NCI-H1694 (cell line): Measurements from ENCODE around the gene MS4A14.
"Not testable (repeated sequence)": the region's sequence is repeated elsewhere in the genome, so short reads cannot be mapped to it uniquely, and the experiment has no call there.

ENCODE experiments used
- DNase-seq: peaks from one replicate; lab custom pipeline; 2025; lab: John Stamatoyannopoulos, UW

The MS4A14 gene

GRCh38 chr11:60389279-60389910 is 6.9 kb upstream of the MS4A14 start:
- DNase-seq: no peak

DNA sequence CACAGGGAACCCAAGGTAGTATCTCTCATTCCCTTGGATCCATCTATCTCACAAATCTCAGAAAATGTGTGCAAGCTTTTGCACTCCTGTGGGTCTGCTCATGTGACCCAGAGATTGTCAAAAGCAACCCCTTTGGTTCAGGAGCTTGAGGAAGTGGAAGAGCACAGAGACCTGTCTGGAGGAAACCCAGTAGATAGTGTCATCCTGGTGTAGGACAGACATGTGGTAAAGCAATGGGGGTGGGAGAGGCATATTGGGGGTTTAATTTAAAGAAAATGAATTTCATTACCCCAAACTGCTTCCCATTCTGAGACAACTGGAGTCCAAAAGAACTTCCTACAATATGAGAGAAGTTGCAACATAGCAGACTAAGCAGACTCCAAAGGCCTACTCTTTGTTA is 5.8 kb upstream of the MS4A14 start:
- DNase-seq: no peak

- DNase-seq: no peak
Observed at GRCh38 chr11:60392361-60392760, 3.9 kb upstream of the MS4A14 start.

DNA sequence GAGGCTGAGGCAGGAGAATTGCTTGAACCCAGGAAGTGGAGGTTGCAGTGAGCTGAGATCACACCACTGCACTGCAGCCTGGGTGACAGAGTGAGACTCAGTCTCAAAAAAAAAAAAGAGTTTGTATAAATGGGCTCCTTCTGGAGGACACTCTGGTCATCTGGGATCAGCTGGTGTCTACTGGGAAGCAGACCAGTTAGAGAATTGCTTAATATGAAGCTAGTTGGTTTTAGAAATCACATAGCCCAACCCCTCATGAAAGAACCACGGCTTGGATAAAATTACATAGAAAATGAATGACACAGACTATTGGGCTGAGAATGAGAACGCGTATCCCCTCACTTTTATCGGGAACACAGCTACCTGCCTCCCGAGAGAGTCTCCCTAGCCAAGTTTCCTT is 3.2 kb upstream of the MS4A14 start:
- no peak for DNase-seq

DNA sequence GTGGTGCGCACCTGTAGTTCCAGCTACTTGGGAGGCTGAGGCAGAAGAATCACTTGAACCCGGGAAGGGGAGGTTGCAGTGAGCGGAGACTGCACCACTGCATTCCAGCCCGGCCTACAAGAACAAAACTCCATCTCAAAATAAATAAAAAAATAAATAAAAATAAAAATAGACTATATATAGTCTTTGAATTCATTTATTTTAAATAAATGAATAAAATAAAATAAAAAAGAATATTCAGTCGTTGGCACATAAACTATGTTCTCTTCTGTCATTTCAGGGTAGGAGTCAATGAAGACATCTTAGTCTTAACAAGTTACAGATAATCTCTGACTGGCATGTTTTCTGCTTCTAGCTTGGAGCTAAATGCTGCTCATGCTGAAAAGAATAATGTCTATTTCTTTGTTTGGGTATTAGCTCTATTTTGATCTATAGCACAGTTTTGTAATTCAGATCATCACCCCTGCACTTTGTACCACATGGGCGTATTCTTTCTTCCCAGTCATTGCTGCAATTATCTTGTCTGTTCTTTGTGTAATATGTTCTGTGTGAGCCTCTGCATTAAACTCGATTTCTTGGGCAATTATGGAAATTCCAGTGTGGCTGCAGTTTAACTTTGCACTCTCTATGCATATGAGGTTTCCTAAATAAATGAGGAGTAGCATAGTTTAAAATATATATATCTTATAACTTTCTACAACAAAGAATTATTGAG is 1.4 kb upstream of the MS4A14 start:
- no peak for DNase-seq

DNA sequence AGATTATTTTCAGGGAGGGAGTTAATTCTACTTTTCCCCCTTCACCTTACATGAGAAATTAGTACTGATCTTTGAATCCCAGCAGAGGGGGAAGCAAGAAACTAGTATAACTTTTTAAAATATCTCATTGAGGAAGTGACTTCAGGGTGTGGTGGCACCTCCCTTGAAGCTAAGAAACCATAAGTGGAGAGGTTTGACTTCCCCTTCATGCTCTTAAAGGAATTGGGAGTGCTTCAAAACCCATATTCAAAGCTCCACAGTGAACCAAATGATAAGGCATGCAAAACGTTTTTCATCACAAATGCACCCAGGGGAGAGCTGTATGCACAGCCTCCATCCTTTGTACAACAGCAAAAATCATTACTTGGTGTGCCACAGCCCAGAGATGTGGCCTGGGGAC is 540 bp downstream of the MS4A14 start:
- DNase-seq: no peak

GRCh38 chr11:60420015-60420414 is 23.8 kb downstream of the MS4A14 start:
- DNase-seq: no peak

GRCh38 chr11:60422609-60423008 is 26.4 kb downstream of the MS4A14 start:
- no peak for DNase-seq

DNA sequence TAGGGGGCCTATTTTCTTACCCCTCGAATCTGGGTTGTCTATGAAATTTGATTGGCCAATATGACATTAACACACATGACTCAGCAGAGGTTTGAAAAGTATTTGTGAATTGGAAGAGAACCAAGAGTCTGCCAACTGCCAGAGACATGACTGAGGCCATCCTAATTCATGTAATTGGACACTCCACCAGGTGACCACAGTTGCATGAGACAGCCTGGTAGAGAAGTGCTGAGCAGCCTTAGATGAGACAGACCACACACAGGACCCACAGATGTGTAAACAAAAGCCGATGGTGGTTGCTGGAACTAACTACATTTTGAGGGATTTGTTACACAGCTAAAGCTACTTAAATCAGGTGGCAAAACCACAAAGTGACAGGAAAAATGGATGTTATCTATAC is 32.3 kb downstream of the MS4A14 start:
- DNase-seq: no peak

DNA sequence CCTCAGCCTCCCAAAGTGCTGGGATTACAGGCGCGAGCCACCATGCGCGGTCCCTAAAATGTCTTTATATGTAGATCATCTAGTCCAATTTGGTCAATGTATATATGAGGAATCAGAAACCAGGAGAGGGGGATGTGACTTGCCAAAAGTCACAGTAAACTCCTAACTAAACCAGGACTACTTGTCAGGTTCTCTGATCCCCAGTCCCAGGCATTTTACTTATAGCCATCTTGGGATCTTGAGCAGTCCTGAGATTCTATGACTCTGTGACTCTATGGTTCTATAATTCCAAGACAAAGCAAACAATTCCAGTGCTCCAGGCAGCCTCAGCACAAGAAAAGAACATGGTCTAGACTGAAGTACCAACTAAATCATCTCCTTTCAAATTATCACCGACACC is 33.0 kb downstream of the MS4A14 start, which contains the start of gene MS4A5:
Gene MS4A5 (plus strand): TSS at position 301 of the 400 bp plus-strand sequence. CDS start 103 bp downstream, outside the sequence.
- no peak for DNase-seq

DNA sequence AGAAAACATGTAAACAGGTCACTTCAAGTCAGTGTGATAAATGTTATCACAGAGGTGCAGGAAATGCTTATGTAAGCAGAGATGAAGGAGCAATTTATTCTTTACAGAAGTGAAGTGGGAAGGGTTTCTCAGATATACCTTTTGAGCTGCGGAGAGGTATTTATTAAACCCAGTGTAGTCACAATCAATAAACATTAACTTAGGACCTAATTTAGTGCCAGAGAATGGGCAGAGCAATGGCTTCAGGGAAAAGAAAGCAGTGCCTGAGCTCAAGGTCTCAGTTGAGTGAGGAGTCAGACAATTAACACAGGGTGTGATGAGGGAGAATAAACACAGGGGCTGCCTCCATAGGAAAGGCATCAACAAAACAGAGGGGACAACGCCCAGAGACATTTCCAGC is 35.0 kb downstream of the MS4A14 start:
- DNase-seq: no peak

DNA sequence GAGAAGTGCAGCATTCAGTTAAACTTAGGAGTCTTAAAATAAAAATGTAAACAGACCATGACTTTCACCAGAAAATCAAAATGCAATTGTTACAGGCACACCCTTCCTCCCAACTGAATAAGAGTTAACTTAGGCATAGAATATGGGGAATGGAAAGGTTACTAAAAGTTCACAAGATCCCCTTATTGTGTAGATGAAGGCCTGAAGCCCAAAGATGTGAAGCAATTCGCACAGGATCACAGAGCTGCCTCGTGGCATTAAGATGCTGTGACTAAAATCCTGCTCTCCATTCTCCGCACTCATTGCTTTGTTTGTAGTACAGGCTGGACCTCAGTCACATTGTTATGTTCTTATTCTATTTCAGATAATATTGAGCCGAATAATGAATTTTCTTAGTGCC is 37.1 kb downstream of the MS4A14 start:
- DNase-seq: no peak

DNA sequence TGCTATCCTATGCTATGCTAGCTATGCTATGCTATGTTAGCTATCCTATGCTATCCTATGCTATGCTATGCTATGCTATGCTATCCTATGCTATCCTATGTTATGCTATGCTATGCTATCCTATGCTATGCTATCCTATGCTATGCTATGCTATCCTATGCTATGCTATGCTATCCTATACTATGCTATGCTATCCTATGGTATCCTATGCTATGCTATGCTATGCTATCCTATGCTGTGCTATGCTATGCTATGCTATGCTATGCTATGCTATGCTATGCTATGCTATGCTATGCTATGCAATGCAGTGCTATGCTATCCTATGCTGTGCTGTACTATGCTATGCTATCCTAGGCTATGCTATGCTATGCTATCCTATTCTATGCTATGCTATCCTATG is 50.8 kb downstream of the MS4A14 start:
- no peak for DNase-seq

DNA sequence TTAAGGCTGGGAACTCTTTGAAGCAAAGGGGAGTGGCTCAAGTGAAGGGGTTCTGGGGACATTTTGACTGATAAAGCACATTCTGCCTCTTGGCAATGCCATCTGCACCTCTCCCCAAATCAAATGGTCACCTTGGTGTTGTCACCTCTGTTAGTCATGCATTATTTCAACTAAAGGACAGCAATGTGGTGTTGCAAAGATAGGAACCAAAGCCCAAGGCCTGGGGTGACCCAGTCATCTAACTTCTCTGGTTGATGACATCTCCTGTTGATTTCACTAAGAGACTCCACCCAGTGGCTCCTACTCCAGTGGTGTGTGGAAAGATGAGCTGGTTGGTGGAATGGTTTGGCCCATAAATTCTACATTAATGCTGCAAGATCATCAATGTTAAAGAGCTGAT is 51.6 kb downstream of the MS4A14 start:
- DNase-seq: no peak

- DNase-seq: not testable (repeated sequence)
Observed at GRCh38 chr11:60451185-60451584, 54.9 kb downstream of the MS4A14 start.

DNA sequence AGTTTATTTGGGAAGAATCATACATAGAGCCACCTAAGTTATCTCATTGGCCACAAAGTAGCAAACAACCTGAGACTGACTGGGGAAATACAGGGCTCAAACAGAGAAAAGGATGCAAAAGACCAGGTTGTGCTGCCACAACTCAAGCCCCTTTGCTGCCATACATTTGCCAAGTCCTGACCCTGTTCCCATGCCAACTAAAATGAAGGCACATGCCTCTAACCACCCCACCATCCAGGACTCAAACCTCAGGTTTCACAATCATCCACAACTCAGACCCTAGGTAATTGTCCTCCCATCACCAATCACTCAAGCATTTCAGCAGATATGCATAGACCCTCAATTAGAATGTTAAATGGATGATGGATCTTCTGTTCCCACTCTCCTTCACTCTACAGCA is 58.0 kb downstream of the MS4A14 start:
- DNase-seq: no peak

GRCh38 chr11:60455531-60456042 is 59.3 kb downstream of the MS4A14 start, which contains the start of gene MS4A1:
Gene MS4A1, plus strand, starts transcription at chr11:60455847. Its CDS starts 6,528 bp downstream, at chr11:60462375.
- no peak for DNase-seq

GRCh38 chr11:60457576-60457975 is 61.3 kb downstream of the MS4A14 start:
- DNase-seq: no peak

DNA sequence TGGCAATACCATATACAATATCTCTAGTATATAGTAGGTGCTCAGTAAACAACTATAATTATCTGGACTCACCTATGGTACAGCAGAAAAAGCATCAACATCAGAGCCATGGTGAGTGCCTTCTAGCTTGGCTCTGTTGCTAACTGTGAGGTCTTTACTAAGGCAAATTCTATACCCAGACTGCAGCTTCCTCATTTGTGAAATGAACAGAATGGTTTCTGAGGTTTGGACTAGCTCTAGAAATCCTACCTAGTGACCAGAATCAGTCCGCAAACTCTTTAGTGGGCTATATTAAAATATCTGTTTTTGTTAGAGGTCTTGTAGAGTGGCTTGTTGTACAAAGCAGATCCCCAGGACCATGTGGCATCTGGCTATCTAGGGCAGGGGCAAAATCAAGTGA is 63.1 kb downstream of the MS4A14 start:
- no peak for DNase-seq
